T-helper 2 cell (primary cell): Measurements from ENCODE around the gene PEX7.
"Not testable (repeated sequence)": the region's sequence is repeated elsewhere in the genome, so short reads cannot be mapped to it uniquely, and the experiment has no call there.

Source experiments
- DNase-seq, 5 experiments: peaks; one replicate each; pipeline versions ENCODE4 v3.0.0 to v3.0.0-alpha.2; 2012 to 2022

Gene PEX7

GRCh38 chr6:136790411-136791295 is 31.7 kb upstream of the PEX7 start:
- DNase-seq = no peak

- peak; percentile 15 to 67 (median 20) for DNase-seq
Measured at GRCh38 chr6:136791296-136792094, 30.9 kb upstream of the PEX7 start.

GRCh38 chr6:136792095-136792409 is 30.3 kb upstream of the PEX7 start:
- DNase-seq = peak in 1 of 5 experiments; percentile 40

- DNase-seq = peak; percentile 87 to 93 (median 91)
Measured at GRCh38 chr6:136792410-136793262, 29.8 kb upstream of the PEX7 start, which contains the start of gene MAP3K5. Gene MAP3K5, minus strand, starts transcription at chr6:136792477. Its CDS starts 320 bp downstream, at chr6:136792157.

- peak in 1 of 5 experiments; percentile 23 for DNase-seq
Measured at GRCh38 chr6:136793363-136793762, 29.0 kb upstream of the PEX7 start.

GRCh38 chr6:136795386-136795785 is 27.0 kb upstream of the PEX7 start:
- DNase-seq = no peak

GRCh38 chr6:136795996-136796395 is 26.4 kb upstream of the PEX7 start:
- DNase-seq = no peak

GRCh38 chr6:136798044-136798443 is 24.3 kb upstream of the PEX7 start:
- DNase-seq = no peak

- DNase-seq = no peak
Measured at GRCh38 chr6:136801581-136801980, 20.8 kb upstream of the PEX7 start.

- DNase-seq = no peak
Measured at GRCh38 chr6:136803608-136804007, 18.8 kb upstream of the PEX7 start.

GRCh38 chr6:136809091-136809860 is 13.1 kb upstream of the PEX7 start:
- DNase-seq = no peak

GRCh38 chr6:136811272-136811671 is 11.1 kb upstream of the PEX7 start:
- no peak for DNase-seq

- no peak for DNase-seq
Measured at GRCh38 chr6:136812174-136812573, 10.2 kb upstream of the PEX7 start.

- not testable (repeated sequence) for DNase-seq
Measured at GRCh38 chr6:136815608-136816007, 6.8 kb upstream of the PEX7 start.

- no peak for DNase-seq
Measured at GRCh38 chr6:136816656-136817055, 5.7 kb upstream of the PEX7 start.

- no peak for DNase-seq
Measured at GRCh38 chr6:136820561-136820960, 1.8 kb upstream of the PEX7 start.

- DNase-seq = peak in 1 of 5 experiments; percentile 7
Measured at GRCh38 chr6:136822046-136822375, 381 bp upstream of the PEX7 start.

- DNase-seq = peak in 1 of 5 experiments; percentile 4
Measured at GRCh38 chr6:136823128-136823660, 802 bp downstream of the PEX7 start.

GRCh38 chr6:136826216-136826615 is 3.8 kb downstream of the PEX7 start:
- DNase-seq = no peak

GRCh38 chr6:136831873-136832562 is 9.6 kb downstream of the PEX7 start:
- peak in 1 of 5 experiments; percentile 9 for DNase-seq
